WI38 (cell line): ENCODE results near the gene HS3ST3B1.

Experiments used
- H3K4me3 ChIP-seq: 2 replicates; pipeline ENCODE4 v1.5.1; 2011; ENCODE audit warnings: low read depth, mild to moderate bottlenecking, control low read depth, low read length
- TF ChIP-seq, protein P1 (sequence below): IDR thresholded peaks from 2 replicates; pipeline ENCODE4 v1.5.1; 2012; ENCODE audit warnings: low read depth, mild to moderate bottlenecking, control low read depth, low read length

The HS3ST3B1 gene

DNA sequence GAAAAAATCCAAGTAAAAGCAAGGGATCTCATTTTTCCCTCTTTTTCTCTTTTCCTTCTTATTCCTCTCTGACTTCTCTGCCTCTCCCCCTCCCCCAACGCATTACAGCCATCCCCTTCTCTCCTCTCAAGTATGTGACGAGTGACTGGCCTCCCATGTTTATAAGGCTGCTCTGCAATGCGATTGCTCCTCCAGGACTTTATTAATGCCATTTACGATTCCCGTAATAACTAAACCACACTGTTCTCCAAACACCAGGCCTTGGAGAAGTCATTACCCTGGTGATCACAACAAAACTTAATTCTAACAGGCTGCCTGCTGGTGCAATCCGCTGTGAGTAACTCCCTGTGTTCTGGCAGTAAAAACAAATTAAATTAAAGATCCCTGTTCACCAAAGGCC is 88.8 kb downstream of the HS3ST3B1 start:
- TF ChIP-seq, protein P1, sequence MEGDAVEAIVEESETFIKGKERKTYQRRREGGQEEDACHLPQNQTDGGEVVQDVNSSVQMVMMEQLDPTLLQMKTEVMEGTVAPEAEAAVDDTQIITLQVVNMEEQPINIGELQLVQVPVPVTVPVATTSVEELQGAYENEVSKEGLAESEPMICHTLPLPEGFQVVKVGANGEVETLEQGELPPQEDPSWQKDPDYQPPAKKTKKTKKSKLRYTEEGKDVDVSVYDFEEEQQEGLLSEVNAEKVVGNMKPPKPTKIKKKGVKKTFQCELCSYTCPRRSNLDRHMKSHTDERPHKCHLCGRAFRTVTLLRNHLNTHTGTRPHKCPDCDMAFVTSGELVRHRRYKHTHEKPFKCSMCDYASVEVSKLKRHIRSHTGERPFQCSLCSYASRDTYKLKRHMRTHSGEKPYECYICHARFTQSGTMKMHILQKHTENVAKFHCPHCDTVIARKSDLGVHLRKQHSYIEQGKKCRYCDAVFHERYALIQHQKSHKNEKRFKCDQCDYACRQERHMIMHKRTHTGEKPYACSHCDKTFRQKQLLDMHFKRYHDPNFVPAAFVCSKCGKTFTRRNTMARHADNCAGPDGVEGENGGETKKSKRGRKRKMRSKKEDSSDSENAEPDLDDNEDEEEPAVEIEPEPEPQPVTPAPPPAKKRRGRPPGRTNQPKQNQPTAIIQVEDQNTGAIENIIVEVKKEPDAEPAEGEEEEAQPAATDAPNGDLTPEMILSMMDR: no peak
- no peak overlapping the region for H3K4me3 ChIP-seq

DNA sequence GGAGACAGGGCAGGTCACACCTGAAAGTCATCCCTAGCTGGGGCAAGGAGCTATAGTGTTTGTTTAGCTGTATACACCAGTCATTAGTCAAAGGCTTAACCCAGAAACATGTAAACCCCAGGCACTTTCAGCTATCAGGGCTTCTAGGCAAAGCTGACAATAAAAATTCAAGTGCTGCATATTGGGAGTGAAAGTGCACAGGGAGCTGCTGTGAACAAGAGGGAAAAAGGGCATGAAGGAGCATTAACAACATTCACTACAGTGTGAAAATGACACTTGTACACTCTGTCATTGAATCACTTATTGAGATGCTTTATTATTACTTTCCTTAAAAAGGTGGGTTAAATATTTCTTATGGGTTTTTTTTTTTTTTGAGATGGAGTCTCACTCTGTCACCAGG is 92.8 kb downstream of the HS3ST3B1 start:
- TF ChIP-seq, protein P1: no peak

DNA sequence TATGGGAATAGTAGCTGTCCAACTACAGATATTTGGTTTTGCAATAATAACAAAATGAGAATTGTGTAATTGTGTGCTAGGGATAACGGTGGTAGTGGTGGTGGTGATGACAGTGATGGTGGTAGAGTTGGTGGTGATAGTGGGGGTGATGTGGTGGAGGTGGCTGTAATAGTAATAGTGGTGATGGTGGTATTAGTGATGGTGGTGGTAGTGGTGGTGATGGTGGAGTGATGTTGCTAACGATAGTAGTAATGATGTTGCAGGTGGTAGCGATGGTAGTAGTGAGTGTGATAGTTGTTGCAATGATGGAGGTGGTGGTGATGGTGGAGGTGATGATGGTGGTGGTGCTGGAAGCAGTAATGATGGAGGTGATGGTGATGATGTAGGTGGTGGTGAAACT is 94.4 kb downstream of the HS3ST3B1 start:
- no peak overlapping the region for H3K4me3 ChIP-seq
- TF ChIP-seq, protein P1: no peak

More for the DNA sequence above, 92.8 kb downstream of the HS3ST3B1 start:
- no peak overlapping the region for H3K4me3 ChIP-seq

DNA sequence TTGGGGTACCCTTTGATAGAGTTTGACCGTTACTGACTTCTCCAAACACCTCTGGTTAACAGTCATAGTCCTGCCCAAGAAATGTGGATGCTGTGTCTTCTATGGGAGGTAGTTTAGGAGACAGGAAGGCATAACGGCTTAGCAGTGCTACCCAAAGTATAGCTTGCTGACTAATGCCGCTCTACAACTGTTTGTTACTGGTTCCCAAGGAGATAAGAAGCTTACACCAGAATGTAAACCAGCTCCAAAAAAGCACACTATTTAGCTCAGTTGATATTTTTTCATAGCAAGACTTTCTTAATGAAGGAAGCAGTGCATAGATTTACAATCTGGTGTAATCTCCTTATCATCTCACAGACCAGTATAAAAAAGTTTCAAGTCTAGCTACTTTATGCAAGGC is 95.7 kb downstream of the HS3ST3B1 start:
- TF ChIP-seq, protein P1: no peak
- H3K4me3 ChIP-seq: no peak overlapping the region

DNA sequence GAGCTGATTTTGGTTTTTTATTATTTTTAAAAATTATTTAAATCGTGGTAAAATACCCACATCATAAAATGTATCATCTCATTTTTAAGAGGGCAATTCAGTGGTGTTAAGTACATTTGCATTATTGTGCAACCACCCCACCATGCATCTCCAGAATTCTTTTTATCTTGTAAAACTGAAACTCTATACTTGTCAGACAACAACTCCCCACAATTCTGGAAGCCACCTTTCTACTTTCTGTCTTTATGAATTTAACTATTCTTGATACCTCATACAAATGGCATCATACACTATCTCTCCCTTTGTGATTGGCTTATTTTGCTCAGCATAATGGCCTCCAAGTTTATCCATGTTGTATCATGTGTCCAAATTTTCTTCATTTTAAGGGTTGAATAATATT is 97.9 kb downstream of the HS3ST3B1 start:
- TF ChIP-seq, protein P1: no peak
- no peak overlapping the region for H3K4me3 ChIP-seq
